Skin of body (tissue), 2 donors: ENCODE data around the gene DAZAP1. TPM values are rescaled to one million over a fixed set of nuclear protein-coding genes. Genes with fewer than 3 reads are reported as not detected.
"Not testable (repeated sequence)": the region's sequence is repeated elsewhere in the genome, so short reads cannot be mapped to it uniquely, and the experiment has no call there.

Source experiments
- DNase-seq: peaks from one replicate; lab custom pipeline; 2025; lab: John Stamatoyannopoulos, UW
- total RNA-seq: library from RNA; depleted of rRNA; stranded (reverse); fragments of >200 nt; gene quantifications from one replicate; pipeline ENCODE4 v1.2.3, GENCODE V29; 2014

The DAZAP1 gene
- total RNA-seq, 1 donor from 2014 or later = 37.9 TPM

DNA sequence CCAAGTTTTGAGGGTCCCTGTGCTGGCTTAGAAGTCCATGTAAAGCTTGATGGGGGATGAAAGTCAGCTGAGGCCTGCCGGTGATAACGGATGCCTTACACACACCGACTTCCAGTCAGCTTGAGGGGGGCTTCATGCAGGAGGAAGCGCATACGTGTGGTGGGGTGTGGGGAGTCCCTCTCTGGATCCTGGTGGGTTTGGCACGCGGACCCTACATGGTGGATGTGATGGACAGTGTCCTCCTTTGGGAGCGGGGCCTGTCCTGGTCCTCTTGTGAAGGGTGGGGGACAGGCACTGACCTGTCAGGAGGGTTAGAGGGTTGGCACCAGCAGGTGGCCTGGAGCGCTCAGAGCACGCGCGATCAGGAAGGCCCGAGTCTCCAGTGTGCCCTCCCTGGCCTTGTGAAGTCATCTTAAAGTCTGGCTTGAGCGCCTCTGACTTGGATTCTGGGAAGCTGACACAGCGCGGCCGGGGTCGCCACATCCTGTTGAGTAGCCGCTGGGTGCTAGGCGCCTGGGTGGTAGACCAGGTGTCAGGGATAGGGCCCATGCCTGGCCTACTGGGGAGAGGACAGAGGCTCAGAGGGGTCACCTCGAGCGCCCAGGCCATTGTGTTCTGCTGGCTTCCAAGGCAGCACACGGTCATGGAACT, 2.9 kb downstream of the DAZAP1 start:
- no peak for DNase-seq

DNA sequence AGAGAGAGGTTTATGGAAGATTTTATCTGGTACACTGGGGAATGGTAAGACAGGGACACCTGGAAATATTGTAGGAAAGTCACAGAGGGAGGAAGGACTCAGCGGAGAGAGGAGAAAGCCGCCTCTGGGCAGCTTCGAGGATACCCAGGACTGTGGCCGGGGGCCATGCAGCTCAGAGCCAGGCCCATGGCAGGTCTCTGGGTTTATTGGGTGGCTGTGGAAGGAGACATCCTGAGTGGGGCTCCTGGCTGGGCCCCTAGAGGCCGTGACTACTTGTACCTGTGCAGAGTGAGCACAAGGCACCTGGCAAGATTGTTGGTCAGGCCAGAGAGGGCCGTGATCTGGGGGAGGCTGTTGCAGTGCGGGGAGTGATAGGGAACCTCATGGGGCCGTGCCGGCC, 3.4 kb downstream of the DAZAP1 start:
- DNase-seq = no peak

DNA sequence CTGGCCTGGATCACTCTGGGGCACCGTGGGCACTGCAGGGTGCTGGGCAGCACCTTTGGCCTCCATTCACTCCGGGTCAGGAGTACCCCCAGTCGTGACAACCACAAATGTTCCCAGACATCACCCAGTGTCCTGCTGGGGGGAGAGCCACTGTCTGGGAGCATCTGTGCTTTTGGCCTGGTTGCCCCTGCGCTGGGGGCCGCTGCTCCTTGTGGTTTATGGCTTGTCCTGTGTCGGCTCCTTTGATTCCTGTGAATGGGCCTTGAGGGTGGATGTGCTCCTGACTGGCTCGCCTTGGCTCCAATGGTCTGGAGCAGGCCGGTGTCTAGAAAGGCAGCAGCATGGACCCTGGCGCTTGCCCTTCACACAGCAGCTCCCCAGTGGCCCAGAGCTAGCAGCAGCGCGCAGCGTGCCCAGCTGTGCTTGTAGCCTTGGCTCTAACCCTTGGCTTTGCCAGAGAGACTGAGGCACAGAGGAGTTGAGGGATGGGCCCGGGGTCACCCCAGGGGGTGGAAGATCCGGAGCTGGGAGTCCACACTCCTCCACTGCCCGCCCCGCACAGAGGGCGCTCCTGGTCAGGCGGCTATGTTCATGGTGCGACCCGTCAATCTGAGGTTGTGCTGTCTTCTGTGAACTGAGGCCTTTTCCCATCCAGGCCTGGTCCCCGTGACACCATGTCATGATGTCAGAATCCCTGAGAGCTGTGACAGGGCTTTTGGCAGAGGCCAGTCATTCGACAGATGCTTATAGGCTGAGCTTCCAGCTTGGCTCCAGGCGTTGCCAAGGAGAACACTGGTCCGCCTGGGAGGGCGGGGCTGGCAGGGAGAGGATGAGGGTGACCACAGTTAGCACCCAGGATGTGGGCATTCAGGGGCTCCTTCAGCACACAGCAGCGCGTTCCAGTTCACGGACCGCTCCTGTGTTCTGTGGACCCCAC, 4.1 kb downstream of the DAZAP1 start:
- no peak for DNase-seq

DNA sequence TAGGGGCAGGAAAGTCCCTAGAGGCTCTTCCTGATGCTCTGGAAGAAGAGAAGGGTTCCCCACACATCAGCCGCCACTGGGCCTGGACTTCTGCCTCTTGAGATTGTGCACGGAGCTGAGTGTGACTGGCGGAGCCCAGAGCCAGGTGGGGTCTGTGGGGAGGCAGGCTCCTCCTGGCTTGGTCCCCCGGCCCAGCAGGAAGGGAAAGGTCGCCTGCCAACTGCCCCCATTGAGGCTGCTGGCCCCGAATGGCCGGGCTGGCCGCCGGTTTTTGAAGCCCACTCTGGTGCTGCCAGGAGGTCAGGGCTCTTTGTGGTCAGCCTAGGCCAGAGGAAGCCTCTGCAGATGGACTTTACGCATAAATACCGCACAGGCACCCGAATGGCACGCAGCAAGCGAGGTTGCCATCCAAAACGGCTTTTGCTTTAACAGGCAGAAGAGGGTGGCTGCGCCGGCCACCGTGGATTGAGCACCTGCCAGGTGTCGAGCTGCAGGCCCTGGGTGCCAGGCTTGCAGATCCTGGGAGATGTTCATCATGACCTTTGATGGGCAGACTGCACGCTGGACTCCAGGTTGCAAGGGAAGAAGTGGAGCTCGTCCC, 5.0 kb downstream of the DAZAP1 start:
- no peak for DNase-seq

GRCh38 chr19:1412995-1413800, 5.8 kb downstream of the DAZAP1 start:
- no peak for DNase-seq

- DNase-seq = no peak
Observed at GRCh38 chr19:1416014-1416841, 8.8 kb downstream of the DAZAP1 start.

DNA sequence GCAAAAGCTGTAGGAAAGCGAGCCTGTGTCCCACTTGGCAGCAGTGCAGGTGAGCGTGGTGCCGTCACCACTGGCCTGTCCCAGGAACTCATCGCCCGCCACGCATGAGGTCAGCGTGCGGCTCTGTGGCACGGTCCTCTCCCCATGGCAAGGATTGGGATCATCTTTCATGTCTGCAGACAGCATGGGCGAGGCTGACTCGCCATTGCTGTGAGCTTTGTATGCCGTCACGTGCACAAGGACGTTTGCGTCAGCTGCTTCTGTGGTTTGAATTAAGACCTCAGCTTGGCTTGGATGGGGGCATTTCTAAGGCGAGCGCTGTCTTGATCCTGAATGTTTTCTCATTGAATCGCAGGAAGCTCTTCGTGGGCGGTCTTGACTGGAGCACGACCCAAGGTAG, 9.8 kb downstream of the DAZAP1 start:
- no peak for DNase-seq

GRCh38 chr19:1417681-1418495, 10.5 kb downstream of the DAZAP1 start:
- DNase-seq = no peak

- no peak for DNase-seq
Observed at GRCh38 chr19:1418496-1418775, 11.1 kb downstream of the DAZAP1 start.

DNA sequence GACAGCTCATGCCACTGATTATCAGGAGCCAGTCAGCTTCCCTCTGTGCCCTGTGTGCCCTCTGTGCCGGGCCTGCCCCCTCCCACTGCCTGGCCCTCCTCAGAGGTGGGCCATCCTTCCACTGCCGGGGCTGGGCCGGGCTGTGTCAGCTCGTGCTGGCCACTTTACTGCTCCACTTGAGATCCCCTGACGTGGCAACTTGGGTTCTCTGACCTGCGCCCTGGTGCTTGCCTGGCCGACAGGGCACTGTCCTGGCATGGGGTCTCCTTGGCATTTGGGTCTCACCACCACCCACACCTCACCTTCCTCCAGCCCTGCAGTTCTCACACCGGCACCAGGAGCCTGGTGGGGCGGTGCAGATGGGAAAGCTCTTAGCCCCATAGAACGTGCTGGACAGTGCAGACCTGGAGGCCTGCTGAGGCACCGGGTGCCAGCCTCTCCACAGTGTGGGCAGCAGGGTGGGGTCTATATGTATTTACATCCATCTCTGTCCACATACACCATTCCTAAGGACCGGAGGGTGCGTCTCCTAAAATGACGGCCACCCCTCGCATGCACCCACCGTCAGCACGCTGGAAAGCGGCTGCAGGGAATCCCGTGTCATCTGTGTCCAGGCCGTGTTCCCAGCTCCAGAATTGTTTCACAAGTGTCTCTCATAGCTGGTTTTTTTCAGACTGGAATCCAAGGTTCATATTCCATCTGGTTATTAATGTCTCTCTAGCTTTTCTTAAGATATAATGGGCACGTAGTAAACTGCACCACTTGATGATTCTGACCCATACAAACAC, 11.8 kb downstream of the DAZAP1 start:
- no peak for DNase-seq

GRCh38 chr19:1420085-1420484, 12.7 kb downstream of the DAZAP1 start:
- DNase-seq = not testable (repeated sequence)

DNA sequence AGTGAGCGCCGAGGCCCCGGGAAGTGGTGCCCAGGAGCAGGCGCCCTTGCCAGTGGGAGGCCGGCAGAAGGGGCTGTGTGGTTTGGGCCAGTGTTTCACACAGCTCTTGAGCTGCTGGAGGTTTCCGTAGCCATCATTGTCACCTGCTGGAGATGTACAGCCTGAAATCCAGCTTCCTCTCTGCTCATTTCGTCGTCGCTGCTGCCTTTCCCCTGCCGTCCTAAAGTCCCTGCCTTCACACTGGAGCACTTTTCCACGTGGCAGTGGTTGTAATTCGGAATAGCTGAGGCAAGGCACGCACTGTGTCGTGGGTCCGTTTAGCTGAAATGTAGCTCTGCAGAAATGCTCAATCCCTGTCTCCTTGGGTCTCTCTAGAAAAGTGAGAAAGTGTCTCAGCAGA, 13.2 kb downstream of the DAZAP1 start:
- DNase-seq = no peak

DNA sequence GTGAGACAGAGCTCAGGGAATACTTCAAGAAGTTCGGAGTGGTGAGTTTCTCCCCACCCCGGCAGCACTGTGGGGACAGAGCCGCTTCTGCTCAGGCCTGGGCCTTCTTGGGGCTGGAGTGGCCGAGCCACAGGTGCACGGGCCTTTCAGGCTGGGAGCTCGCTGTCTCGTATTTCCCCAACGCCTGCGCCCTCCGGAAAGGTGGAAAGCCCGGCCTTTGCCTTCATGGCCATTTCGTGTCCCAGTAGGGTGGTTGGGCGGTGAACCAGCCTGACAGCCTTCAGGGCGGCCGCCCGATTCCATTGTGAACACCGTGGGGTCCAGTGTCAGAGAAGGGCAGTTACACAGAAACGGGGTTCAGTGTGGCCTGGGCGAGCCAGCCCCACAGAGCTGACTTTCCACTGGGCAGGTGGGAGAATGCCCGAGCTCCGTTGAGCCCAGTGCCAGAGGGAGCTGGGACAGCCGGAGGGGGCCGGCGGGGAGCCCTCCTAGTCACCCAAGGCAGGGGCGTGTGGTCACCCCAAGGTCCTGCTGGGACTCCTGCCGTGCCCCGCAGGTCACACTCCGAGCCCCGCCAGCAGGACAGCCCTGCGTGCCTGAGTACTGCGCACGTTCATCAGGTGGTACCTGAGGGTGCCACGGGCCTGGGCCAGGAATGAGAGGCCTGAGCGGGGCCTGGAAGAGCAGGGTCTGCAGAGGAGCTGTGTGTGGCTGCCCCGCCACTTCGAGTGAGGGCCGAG, 14.0 kb downstream of the DAZAP1 start:
- no peak for DNase-seq

DNA sequence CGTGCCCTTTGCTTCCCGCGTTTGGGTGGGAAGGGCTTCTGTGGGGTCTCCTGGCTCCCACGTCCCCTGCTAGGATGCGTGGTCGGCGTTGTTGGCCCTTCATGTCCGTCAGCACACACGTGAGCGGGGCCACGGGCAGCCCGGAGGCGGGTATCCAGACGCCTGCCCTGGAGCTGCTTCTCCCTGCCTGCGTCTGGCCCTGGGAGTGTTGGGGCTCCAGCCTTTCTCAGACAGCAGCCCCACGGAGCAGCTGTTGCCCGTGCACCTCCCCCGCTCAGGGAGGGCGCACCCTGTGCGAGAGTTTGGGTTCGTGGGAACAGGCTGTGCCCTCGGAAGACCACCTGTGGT, 14.5 kb downstream of the DAZAP1 start:
- no peak for DNase-seq

GRCh38 chr19:1422360-1422759, 15.0 kb downstream of the DAZAP1 start:
- no peak for DNase-seq

DNA sequence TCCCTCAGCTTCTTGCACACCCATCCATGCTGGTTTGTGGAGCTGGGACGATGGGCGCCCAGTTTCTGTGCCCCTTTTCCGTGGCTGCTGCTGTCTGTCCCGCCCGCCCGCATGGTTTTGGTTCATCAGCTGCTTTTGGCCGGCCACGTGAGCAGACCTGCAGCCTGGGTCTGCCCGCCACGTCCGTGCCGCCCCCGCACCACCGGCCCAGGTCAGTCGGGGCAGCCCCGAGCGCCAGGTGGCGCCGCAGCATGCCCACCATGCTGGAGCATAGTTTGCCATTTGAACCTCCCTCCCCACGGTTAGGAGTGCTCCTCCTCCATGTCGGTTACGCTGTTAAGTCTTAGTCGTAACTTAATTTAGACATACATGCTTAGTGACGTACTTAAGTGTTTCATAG, 15.6 kb downstream of the DAZAP1 start:
- no peak for DNase-seq

- no peak for DNase-seq
Observed at GRCh38 chr19:1423436-1424191, 16.2 kb downstream of the DAZAP1 start.
